PC-3 (cell line): ENCODE results near the gene SMARCAL1. TPM values are rescaled to one million over a fixed set of nuclear protein-coding genes. Genes with fewer than 3 reads are reported as not detected.

Source experiments
- ATAC-seq: fragments of 200-7000 bp; cut with Tn5 transposase; 2 replicates; pipeline ENCODE4 v1.9.1; 2020; ENCODE audit warnings: mild to moderate bottlenecking, moderate library complexity
- BruUV-seq: library from RNA; stranded (reverse); fragments of 400-500 nt; replicated peaks from 2 replicates; lab custom pipeline; 2021; lab: Mats Ljungman, UMichigan
- CTCF ChIA-PET: fragments of 300-600 bp; sonication (Branson Sonifier 250); formaldehyde crosslinking; loops from one replicate; lab custom pipeline; 2022; ENCODE audit warnings: antibody characterized with exemption; lab: Charles Lee
- POLR2A ChIA-PET: fragments of 300-600 bp; sonication (Branson Sonifier 250); formaldehyde crosslinking; loops from one replicate; lab custom pipeline; 2022; ENCODE audit warnings: antibody characterized with exemption; ENCODE audit not compliant: unreplicated experiment; lab: Charles Lee
- DNase-seq: peaks from one replicate; pipeline ENCODE4 v3.0.0-alpha.2; 2015
- H2AFZ ChIP-seq: fragments of 300-600 bp; sonication (generic); 2 replicates; pipeline ENCODE4 v1.6.0; 2016; ENCODE audit warnings: antibody characterized with exemption, low read length
- H3F3A ChIP-seq: fragments of 300-600 bp; sonication (generic); one replicate; pipeline ENCODE4 v1.6.0; 2017; ENCODE audit warnings: antibody characterized with exemption, low read length, control low read depth, mild to moderate bottlenecking; ENCODE audit not compliant: unreplicated experiment
- H3K27ac ChIP-seq: fragments of 300-600 bp; sonication (generic); 2 replicates; pipeline ENCODE4 v1.5.1; 2016; ENCODE audit warnings: mild to moderate bottlenecking, low read length
- H3K27me3 ChIP-seq: fragments of 300-600 bp; sonication (generic); 2 replicates; pipeline ENCODE4 v1.6.1; 2016; ENCODE audit warnings: low read length, mixed read lengths
- H3K36me3 ChIP-seq: fragments of 300-600 bp; sonication (generic); 2 replicates; pipeline ENCODE4 v1.6.1; 2016; ENCODE audit warnings: low read depth, mixed run types, low read length, mixed read lengths
- H3K4me1 ChIP-seq: fragments of 300-600 bp; sonication (generic); 2 replicates; pipeline ENCODE4 v1.5.1; 2016; ENCODE audit warnings: low read length; ENCODE audit not compliant: insufficient read depth
- H3K4me2 ChIP-seq: fragments of 300-600 bp; sonication (generic); 2 replicates; pipeline ENCODE4 v1.6.0; 2016; ENCODE audit warnings: low read length
- H3K4me3 ChIP-seq: fragments of 300-600 bp; sonication (generic); 2 replicates; pipeline ENCODE4 v1.5.1; 2016; ENCODE audit warnings: mild to moderate bottlenecking, low read length, mixed read lengths
- H3K79me2 ChIP-seq: fragments of 300-600 bp; sonication (generic); 2 replicates; pipeline ENCODE4 v1.6.1; 2017; ENCODE audit warnings: low read length, mixed read lengths
- H3K9ac ChIP-seq: fragments of 300-600 bp; sonication (generic); 2 replicates; pipeline ENCODE4 v1.6.0; 2016; ENCODE audit warnings: mild to moderate bottlenecking, low read length
- H3K9me2 ChIP-seq: fragments of 300-600 bp; sonication (generic); replicated peaks from 2 replicates; pipeline ENCODE4 v1.6.1; 2016; ENCODE audit warnings: mixed run types, low read length, mixed read lengths
- H3K9me3 ChIP-seq: fragments of 300-600 bp; sonication (generic); 2 replicates; pipeline ENCODE4 v1.6.1; 2016; ENCODE audit warnings: low read length, mixed read lengths
- H4K20me1 ChIP-seq: fragments of 300-600 bp; sonication (generic); 2 replicates; pipeline ENCODE4 v1.6.1; 2016; ENCODE audit warnings: low read length, mixed read lengths
- EZH2 ChIP-seq: fragments of 300-600 bp; sonication (generic); IDR thresholded peaks from one replicate; pipeline ENCODE4 v1.6.1; 2017; ENCODE audit warnings: antibody characterized with exemption, mild to moderate bottlenecking, low read length; ENCODE audit not compliant: unreplicated experiment
- EZH2phosphoT487 ChIP-seq: fragments of 300-600 bp; sonication (generic); IDR thresholded peaks from 2 replicates; pipeline ENCODE4 v1.6.1; 2018; ENCODE audit warnings: mild to moderate bottlenecking, antibody characterized with exemption, low read length, borderline replicate concordance
- intact Hi-C: fragments of 100-400 bp; cut with micrococcal nuclease; formaldehyde crosslinking; loops from 2 replicates; pipeline ENCODE4 v1.9.0; 2023
- total RNA-seq: library from RNA; depleted of rRNA; stranded (reverse); fragments of >200 nt; gene quantifications from 2 replicates; pipeline ENCODE4 v1.2.3, GENCODE V29; 2014
- TF ChIP-seq, protein P1 (sequence below): fragments of 300-600 bp; sonication (generic); conservative IDR thresholded peaks from 2 replicates; pipeline ENCODE4 v1.5.1; 2017; ENCODE audit warnings: antibody characterized with exemption, low read depth, mild to moderate bottlenecking, low read length

SMARCAL1 gene
- total RNA-seq, 1 experiment from 2014 or later, result 8.3 TPM

DNA sequence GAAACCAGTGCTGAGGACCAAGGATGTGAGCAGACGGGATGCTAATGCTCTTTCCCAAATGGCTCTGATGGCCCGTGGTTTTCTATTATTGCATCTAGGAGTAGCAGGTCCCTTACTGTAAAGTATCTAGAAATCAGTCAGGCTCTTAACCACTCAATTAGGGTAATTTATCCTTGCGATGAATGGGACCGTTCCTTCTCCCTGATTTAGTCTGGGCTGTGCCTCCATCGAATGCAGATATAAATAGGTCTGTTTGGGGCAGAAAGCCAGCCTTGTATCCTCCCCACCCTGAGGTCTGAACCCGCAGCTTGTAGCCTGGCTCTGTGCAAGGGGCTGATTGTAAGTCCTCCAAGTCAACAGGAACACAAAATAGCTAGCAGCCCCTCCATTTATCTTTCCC lies 9.5 kb upstream of the SMARCAL1 start:
- peaks cover 4% of the 10 kb centered on the region; the same call in 1 of the 2 replicates for H3K27me3 ChIP-seq
- H3K4me1 ChIP-seq, result no peaks in the 10 kb centered on the region
- no peak overlapping the region for H3K9ac ChIP-seq
- no peak overlapping the region for H3K4me3 ChIP-seq
- H3K79me2 ChIP-seq, result no peaks in the 10 kb centered on the region
- H3K4me2 ChIP-seq, result no peak overlapping the region
- H3K27ac ChIP-seq, result no peak overlapping the region
- ChIA-PET CTCF (no interaction called here), POLR2A (no interaction called here)
- TF ChIP-seq EZH2, result no peak
- no peak for TF ChIP-seq EZH2phosphoT487
- TF ChIP-seq, protein P1, sequence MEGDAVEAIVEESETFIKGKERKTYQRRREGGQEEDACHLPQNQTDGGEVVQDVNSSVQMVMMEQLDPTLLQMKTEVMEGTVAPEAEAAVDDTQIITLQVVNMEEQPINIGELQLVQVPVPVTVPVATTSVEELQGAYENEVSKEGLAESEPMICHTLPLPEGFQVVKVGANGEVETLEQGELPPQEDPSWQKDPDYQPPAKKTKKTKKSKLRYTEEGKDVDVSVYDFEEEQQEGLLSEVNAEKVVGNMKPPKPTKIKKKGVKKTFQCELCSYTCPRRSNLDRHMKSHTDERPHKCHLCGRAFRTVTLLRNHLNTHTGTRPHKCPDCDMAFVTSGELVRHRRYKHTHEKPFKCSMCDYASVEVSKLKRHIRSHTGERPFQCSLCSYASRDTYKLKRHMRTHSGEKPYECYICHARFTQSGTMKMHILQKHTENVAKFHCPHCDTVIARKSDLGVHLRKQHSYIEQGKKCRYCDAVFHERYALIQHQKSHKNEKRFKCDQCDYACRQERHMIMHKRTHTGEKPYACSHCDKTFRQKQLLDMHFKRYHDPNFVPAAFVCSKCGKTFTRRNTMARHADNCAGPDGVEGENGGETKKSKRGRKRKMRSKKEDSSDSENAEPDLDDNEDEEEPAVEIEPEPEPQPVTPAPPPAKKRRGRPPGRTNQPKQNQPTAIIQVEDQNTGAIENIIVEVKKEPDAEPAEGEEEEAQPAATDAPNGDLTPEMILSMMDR, result no peak
- no peaks in the 10 kb centered on the region for H3K36me3 ChIP-seq
- H3K9me2 ChIP-seq, result no peaks in the 10 kb centered on the region
- H3K9me3 ChIP-seq, result no peaks in the 10 kb centered on the region
- H3F3A ChIP-seq, result no peaks in the 10 kb centered on the region
- no peak overlapping the region for H2AFZ ChIP-seq
- DNase-seq (no peak), ATAC-seq (no peak)
- no TSS peak for BruUV-seq
- no peaks in the 10 kb centered on the region for H4K20me1 ChIP-seq
- intact Hi-C loops, result no loop called here

DNA sequence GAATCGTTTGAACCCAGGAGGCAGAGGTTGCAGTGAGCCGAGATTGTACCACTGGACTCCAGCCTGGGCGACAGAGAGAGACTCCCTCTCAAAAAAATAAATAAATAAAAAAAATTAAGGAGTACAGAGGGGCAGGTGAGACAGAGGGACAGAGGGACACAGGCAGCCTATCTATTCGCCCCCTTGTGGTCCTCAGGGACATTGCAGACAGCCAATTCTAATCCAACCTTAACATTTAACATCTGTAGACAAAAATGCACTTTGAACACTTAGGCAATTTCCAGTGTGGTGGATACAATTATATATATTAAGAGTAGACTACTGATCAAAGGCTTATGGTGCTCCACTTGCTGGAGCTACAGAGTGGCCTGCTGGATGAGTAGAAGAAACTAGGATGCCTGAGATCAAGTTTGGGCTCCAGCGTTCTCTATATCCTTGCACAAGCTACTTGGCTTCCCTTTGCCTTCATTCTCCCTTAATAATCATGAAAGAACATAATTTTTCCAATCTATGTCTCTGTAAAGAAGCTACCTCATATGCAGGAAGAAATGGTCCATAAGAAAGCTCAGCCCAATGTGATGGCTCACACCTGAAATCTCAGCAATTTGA lies 8.2 kb upstream of the SMARCAL1 start:
- DNase-seq (peak; percentile 63), ATAC-seq (peak; percentile 77)
- no peak overlapping the region for H3K4me3 ChIP-seq
- H3K27me3 ChIP-seq, result peaks cover 4% of the 10 kb centered on the region; the same call in 1 of the 2 replicates
- no peaks in the 10 kb centered on the region for H3K9me3 ChIP-seq
- ChIA-PET CTCF (no interaction called here), POLR2A (no interaction called here)
- BruUV-seq, result no TSS peak
- H3K79me2 ChIP-seq, result no peaks in the 10 kb centered on the region
- no peaks in the 10 kb centered on the region for H3K36me3 ChIP-seq
- H3K27ac ChIP-seq, result no peak overlapping the region
- no peaks in the 10 kb centered on the region for H3K9me2 ChIP-seq
- H2AFZ ChIP-seq, result no peak overlapping the region
- TF ChIP-seq EZH2, result no peak
- TF ChIP-seq, protein P1, result peak; percentile 69
- intact Hi-C loops, result loop anchor here (1.0 to 2.0 kb wide), 2 partner anchors 76 to 181 kb away; no protein-coding TSS in a partner anchor
- H3K4me2 ChIP-seq, result no peak overlapping the region
- H3K4me1 ChIP-seq, result no peaks in the 10 kb centered on the region
- no peak overlapping the region for H3K9ac ChIP-seq
- H3F3A ChIP-seq, result no peaks in the 10 kb centered on the region
- H4K20me1 ChIP-seq, result no peaks in the 10 kb centered on the region

DNA sequence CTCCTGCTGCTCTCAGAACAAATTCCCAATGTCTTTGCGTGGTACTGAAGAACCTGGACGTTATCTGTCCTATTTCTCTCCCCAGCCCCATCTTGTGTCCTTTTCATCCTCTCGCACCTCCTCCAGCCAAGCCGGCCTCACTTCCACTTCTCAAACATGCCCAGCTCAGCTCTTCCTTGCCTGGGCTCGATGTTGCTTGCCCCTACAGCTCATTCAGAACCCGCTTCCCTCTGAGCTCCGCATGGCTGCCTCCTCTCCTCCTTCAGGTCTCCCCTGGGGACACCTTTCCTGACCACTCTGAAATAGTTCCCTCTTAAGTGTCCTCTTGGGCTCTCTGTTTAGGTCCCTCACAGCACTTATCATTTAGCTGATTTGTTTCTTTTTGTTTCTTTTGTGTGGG lies 6.7 kb upstream of the SMARCAL1 start:
- Histone ChIP-seq H3K4me3 (no peak overlapping the region), H3K27ac (no peak overlapping the region), H3F3A (no peaks in the 10 kb centered on the region), H3K79me2 (no peaks in the 10 kb centered on the region), H3K9ac (no peak overlapping the region), H3K9me3 (no peaks in the 10 kb centered on the region), H3K36me3 (no peaks in the 10 kb centered on the region), H4K20me1 (no peaks in the 10 kb centered on the region), H3K4me2 (no peak overlapping the region), H3K9me2 (no peaks in the 10 kb centered on the region), H3K27me3 (peaks cover 4% of the 10 kb centered on the region; the same call in 1 of the 2 replicates), H3K4me1 (no peaks in the 10 kb centered on the region), H2AFZ (no peak overlapping the region)
- TF ChIP-seq, protein P1, result no peak
- no peak for TF ChIP-seq EZH2
- no peak for TF ChIP-seq EZH2phosphoT487
- POLR2A ChIA-PET, result no interaction called here
- CTCF ChIA-PET, result interaction anchor here (0.9 kb wide), 1 partner anchor 64 kb away, joined by 4 read pairs; no protein-coding TSS in a partner anchor
- DNase-seq (no peak), ATAC-seq (no peak)
- BruUV-seq, result no TSS peak
- intact Hi-C loops, result loop anchor here (2.0 kb wide), 1 partner anchor 183 kb away; no protein-coding TSS in a partner anchor
